ENCODE measurements around the gene MSGN1.

DNA sequence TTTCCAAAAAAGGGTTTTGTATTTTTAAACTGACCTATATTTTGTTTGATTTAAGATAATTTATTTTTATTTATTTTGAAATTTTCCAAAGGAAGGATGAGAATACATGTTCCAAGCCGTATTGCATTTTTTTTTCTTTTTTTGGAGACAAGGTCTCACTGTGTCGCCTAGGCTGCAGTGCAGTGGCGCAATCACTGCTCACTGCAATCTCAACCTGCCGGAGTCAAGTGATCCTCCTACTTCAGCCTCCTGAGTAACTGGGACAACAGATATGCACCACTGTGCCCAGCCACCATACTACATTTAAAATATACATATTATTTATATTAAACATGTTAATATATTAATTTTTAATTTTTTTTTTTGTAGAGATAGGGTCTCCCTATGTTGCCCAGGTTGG is 47.4 kb upstream of the MSGN1 start:
- TF ChIP-seq, protein P1, sequence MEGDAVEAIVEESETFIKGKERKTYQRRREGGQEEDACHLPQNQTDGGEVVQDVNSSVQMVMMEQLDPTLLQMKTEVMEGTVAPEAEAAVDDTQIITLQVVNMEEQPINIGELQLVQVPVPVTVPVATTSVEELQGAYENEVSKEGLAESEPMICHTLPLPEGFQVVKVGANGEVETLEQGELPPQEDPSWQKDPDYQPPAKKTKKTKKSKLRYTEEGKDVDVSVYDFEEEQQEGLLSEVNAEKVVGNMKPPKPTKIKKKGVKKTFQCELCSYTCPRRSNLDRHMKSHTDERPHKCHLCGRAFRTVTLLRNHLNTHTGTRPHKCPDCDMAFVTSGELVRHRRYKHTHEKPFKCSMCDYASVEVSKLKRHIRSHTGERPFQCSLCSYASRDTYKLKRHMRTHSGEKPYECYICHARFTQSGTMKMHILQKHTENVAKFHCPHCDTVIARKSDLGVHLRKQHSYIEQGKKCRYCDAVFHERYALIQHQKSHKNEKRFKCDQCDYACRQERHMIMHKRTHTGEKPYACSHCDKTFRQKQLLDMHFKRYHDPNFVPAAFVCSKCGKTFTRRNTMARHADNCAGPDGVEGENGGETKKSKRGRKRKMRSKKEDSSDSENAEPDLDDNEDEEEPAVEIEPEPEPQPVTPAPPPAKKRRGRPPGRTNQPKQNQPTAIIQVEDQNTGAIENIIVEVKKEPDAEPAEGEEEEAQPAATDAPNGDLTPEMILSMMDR (IDR thresholded peaks at IDR 0.05; ENCODE audit: low read length), result no peak
- no peak for TF ChIP-seq EZH2 (IDR thresholded peaks at IDR 0.05; ENCODE audit: borderline replicate concordance, low read length)

Measured in OCI-LY1 (cell line).